GM12874 (cell line): ENCODE results near the gene MOGAT3.

ENCODE experiments used
- CTCF ChIP-seq: IDR thresholded peaks from 2 replicates; pipeline ENCODE4 v1.5.1; 2011; ENCODE audit warnings: low read depth, mild to moderate bottlenecking, control low read depth, low read length, moderate library complexity; ENCODE audit not compliant: insufficient read depth

MOGAT3 gene

GRCh38 chr7:101231644-101232043, 30.8 kb upstream of the MOGAT3 start:
- no peak for TF ChIP-seq CTCF

GRCh38 chr7:101226721-101227120, 25.9 kb upstream of the MOGAT3 start:
- no peak for TF ChIP-seq CTCF

- no peak for TF ChIP-seq CTCF
Measured at GRCh38 chr7:101225650-101226049, 24.8 kb upstream of the MOGAT3 start.

GRCh38 chr7:101223528-101223927, 22.7 kb upstream of the MOGAT3 start:
- no peak for TF ChIP-seq CTCF

- no peak for TF ChIP-seq CTCF
Measured at GRCh38 chr7:101222275-101222830, 21.5 kb upstream of the MOGAT3 start.

- no peak for TF ChIP-seq CTCF
Measured at GRCh38 chr7:101220295-101220694, 19.5 kb upstream of the MOGAT3 start.

GRCh38 chr7:101218236-101219125, 17.6 kb upstream of the MOGAT3 start:
- no peak for TF ChIP-seq CTCF
